Astrocyte (in vitro differentiated cells and primary cell): Measurements from ENCODE around the gene FHAD1. TPM values are rescaled to one million over a fixed set of nuclear protein-coding genes. Genes with fewer than 3 reads are reported as not detected.

Experiments used
- DNase-seq: peaks from one replicate; pipeline ENCODE4 v3.0.0-alpha.2; 2010; ENCODE audit warnings: low read depth
- FAIRE-seq: peaks from 2 replicates; lab custom pipeline; 2011; peaks lifted over from hg19 to GRCh38; lab: Jason Lieb, UNC
- H2AFZ ChIP-seq: 2 replicates; pipeline ENCODE4 v1.6.0; 2012; ENCODE audit warnings: low read depth, low read length, inconsistent platforms
- H3K27ac ChIP-seq: 2 replicates; pipeline ENCODE4 v1.5.1; 2011; ENCODE audit warnings: low read depth, low read length, inconsistent platforms
- H3K27me3 ChIP-seq: 2 replicates; pipeline ENCODE4 v1.6.0; 2011; ENCODE audit warnings: low read length, inconsistent platforms; ENCODE audit not compliant: insufficient read depth
- H3K36me3 ChIP-seq: 2 replicates; pipeline ENCODE4 v1.5.1; 2011; ENCODE audit warnings: low read length, inconsistent platforms; ENCODE audit not compliant: insufficient read depth
- H3K4me1 ChIP-seq: 2 replicates; pipeline ENCODE4 v1.5.1; 2011; ENCODE audit warnings: low read length, inconsistent platforms; ENCODE audit not compliant: insufficient read depth
- H3K4me2 ChIP-seq: 2 replicates; pipeline ENCODE4 v1.6.0; 2012; ENCODE audit warnings: low read length, inconsistent platforms
- H3K4me3 ChIP-seq: 2 replicates; pipeline ENCODE4 v1.5.1; 2011; ENCODE audit warnings: low read depth, mild to moderate bottlenecking, low read length, inconsistent platforms; ENCODE audit not compliant: insufficient read depth
- H3K79me2 ChIP-seq: 2 replicates; pipeline ENCODE4 v1.6.0; 2012; ENCODE audit warnings: mild to moderate bottlenecking, low read length, inconsistent platforms; ENCODE audit not compliant: insufficient read depth
- H3K9ac ChIP-seq: 2 replicates; pipeline ENCODE4 v1.6.0; 2012; ENCODE audit warnings: mild to moderate bottlenecking, low read length, inconsistent platforms
- H3K9me3 ChIP-seq: 2 replicates; pipeline ENCODE4 v1.5.1; 2012; ENCODE audit warnings: low read depth, mild to moderate bottlenecking, low read length, inconsistent platforms; ENCODE audit not compliant: insufficient read depth
- H4K20me1 ChIP-seq: 2 replicates; pipeline ENCODE4 v1.6.0; 2012; ENCODE audit warnings: low read length, inconsistent platforms; ENCODE audit not compliant: insufficient read depth
- H3K27ac Mint-ChIP-seq: one replicate; pipeline ENCODE4 v1.8.0; 2021; ENCODE audit warnings: mild to moderate bottlenecking, mixed read lengths; ENCODE audit not compliant: unreplicated experiment
- H3K27me3 Mint-ChIP-seq: one replicate; pipeline ENCODE4 v1.8.0; 2021; ENCODE audit warnings: low read depth, mixed read lengths; ENCODE audit not compliant: unreplicated experiment
- H3K36me3 Mint-ChIP-seq: one replicate; pipeline ENCODE4 v1.8.0; 2021; ENCODE audit warnings: low read depth, mixed read lengths; ENCODE audit not compliant: unreplicated experiment
- H3K4me1 Mint-ChIP-seq: one replicate; pipeline ENCODE4 v1.8.0; 2021; ENCODE audit warnings: low read depth, mixed read lengths; ENCODE audit not compliant: unreplicated experiment
- H3K4me3 Mint-ChIP-seq: one replicate; pipeline ENCODE4 v1.8.0; 2021; ENCODE audit warnings: mild to moderate bottlenecking, moderate library complexity, mixed read lengths; ENCODE audit not compliant: unreplicated experiment
- H3K9me3 Mint-ChIP-seq: one replicate; pipeline ENCODE4 v1.8.0; 2021; ENCODE audit warnings: mild to moderate bottlenecking, mixed read lengths; ENCODE audit not compliant: unreplicated experiment
- CTCF ChIP-seq: IDR thresholded peaks from 2 replicates; pipeline ENCODE4 v1.5.1; 2011; ENCODE audit warnings: low read depth, mild to moderate bottlenecking, inconsistent platforms, low read length, moderate library complexity; ENCODE audit not compliant: insufficient read depth
- EZH2 ChIP-seq: IDR thresholded peaks from 2 replicates; pipeline ENCODE4 v1.6.1; 2012; ENCODE audit warnings: mild to moderate bottlenecking, low read length, inconsistent platforms; ENCODE audit not compliant: insufficient read depth
- total RNA-seq: library from RNA; stranded (reverse); gene quantifications from 2 replicates; pipeline ENCODE4 v1.2.1, GENCODE V29; 2021

Gene FHAD1
- total RNA-seq, 1 donor from 2014 or later: 0.25 TPM

- H3K27me3 Mint-ChIP-seq: peaks cover 39% of the 10 kb centered on the region
- Histone ChIP-seq H3K4me2 (no peak overlapping the region), H3K36me3 (no peaks in the 10 kb centered on the region), H3K79me2 (no peaks in the 10 kb centered on the region), H3K27ac (no peak overlapping the region), H3K27me3 (no peaks in the 10 kb centered on the region), H3K9ac (no peak overlapping the region), H4K20me1 (no peaks in the 10 kb centered on the region), H3K4me1 (peaks cover 11% of the 10 kb centered on the region), H3K4me3 (no peak overlapping the region), H2AFZ (no peak overlapping the region), H3K9me3 (no peaks in the 10 kb centered on the region)
- no peak overlapping the region for H3K4me3 Mint-ChIP-seq
- FAIRE-seq: no peak
- H3K9me3 Mint-ChIP-seq: peaks cover 12% of the 10 kb centered on the region
- H3K27ac Mint-ChIP-seq: no peak overlapping the region
- DNase-seq: no peak
- TF ChIP-seq EZH2: no peak
- TF ChIP-seq CTCF: no peak
- peaks cover 3% of the 10 kb centered on the region for H3K36me3 Mint-ChIP-seq
- peaks cover 8% of the 10 kb centered on the region for H3K4me1 Mint-ChIP-seq
Measured at GRCh38 chr1:15360700-15361099, 113.7 kb downstream of the FHAD1 start.

- Mint-ChIP-seq H3K9me3 (peaks cover 12% of the 10 kb centered on the region), H3K27ac (no peak overlapping the region), H3K4me1 (peaks cover 5% of the 10 kb centered on the region), H3K36me3 (peaks cover 3% of the 10 kb centered on the region), H3K27me3 (peaks cover 49% of the 10 kb centered on the region), H3K4me3 (no peak overlapping the region)
- Histone ChIP-seq H3K9ac (no peak overlapping the region), H3K4me1 (no peaks in the 10 kb centered on the region), H3K4me2 (no peak overlapping the region), H3K79me2 (no peaks in the 10 kb centered on the region), H2AFZ (no peak overlapping the region), H3K9me3 (no peaks in the 10 kb centered on the region), H3K4me3 (no peak overlapping the region), H3K36me3 (no peaks in the 10 kb centered on the region), H3K27me3 (no peaks in the 10 kb centered on the region), H3K27ac (no peak overlapping the region), H4K20me1 (no peaks in the 10 kb centered on the region)
- no peak for FAIRE-seq
- DNase-seq: no peak
- no peak for TF ChIP-seq CTCF
- no peak for TF ChIP-seq EZH2
Measured at GRCh38 chr1:15362096-15362736, 115.2 kb downstream of the FHAD1 start.

- Mint-ChIP-seq H3K27me3 (peaks cover 53% of the 10 kb centered on the region), H3K36me3 (peaks cover 3% of the 10 kb centered on the region), H3K9me3 (peaks cover 12% of the 10 kb centered on the region), H3K27ac (no peak overlapping the region), H3K4me1 (peaks cover 3% of the 10 kb centered on the region), H3K4me3 (no peak overlapping the region)
- no peaks in the 10 kb centered on the region for H3K27me3 ChIP-seq
- H3K36me3 ChIP-seq: no peaks in the 10 kb centered on the region
- no peak overlapping the region for H3K4me3 ChIP-seq
- H3K27ac ChIP-seq: no peak overlapping the region
- H3K4me1 ChIP-seq: no peaks in the 10 kb centered on the region
- no peak overlapping the region for H2AFZ ChIP-seq
- FAIRE-seq (no peak), DNase-seq (no peak)
- no peak overlapping the region for H3K9ac ChIP-seq
- H4K20me1 ChIP-seq: no peaks in the 10 kb centered on the region
- H3K9me3 ChIP-seq: no peaks in the 10 kb centered on the region
- TF ChIP-seq CTCF: no peak
- TF ChIP-seq EZH2: no peak
- no peaks in the 10 kb centered on the region for H3K79me2 ChIP-seq
- no peak overlapping the region for H3K4me2 ChIP-seq
Measured at GRCh38 chr1:15362737-15363128, 115.7 kb downstream of the FHAD1 start.
